Endothelial cell of hepatic sinusoid (primary cell): ENCODE results near the gene DIPK1A.

Source experiments
- in situ Hi-C: cut with HindIII; loops from 2 replicates; pipeline ENCODE4 v1.10.0; 2017; ENCODE audit warnings: low sequenced_read_pairs

DIPK1A gene

GRCh38 chr1:92845908-92846307 is 115.4 kb downstream of the DIPK1A start:
- in situ Hi-C loops = no loop called here

- in situ Hi-C loops = loop anchor here (5.0 kb wide), 1 partner anchor 63 kb away; no protein-coding TSS in a partner anchor
Observed at GRCh38 chr1:92844439-92844838, 116.8 kb downstream of the DIPK1A start.

GRCh38 chr1:92843429-92844352 is 117.6 kb downstream of the DIPK1A start:
- in situ Hi-C loops = loop anchor here (5.0 kb wide), 1 partner anchor 64 kb away; no protein-coding TSS in a partner anchor

- in situ Hi-C loops = loop anchor here (5.0 kb wide), 1 partner anchor 64 kb away; no protein-coding TSS in a partner anchor
Observed at GRCh38 chr1:92843046-92843423, 118.2 kb downstream of the DIPK1A start.

- in situ Hi-C loops = loop anchor here (5.0 kb wide), 1 partner anchor 65 kb away; no protein-coding TSS in a partner anchor
Observed at GRCh38 chr1:92842082-92843045, 118.9 kb downstream of the DIPK1A start.

GRCh38 chr1:92840600-92840999 is 120.7 kb downstream of the DIPK1A start:
- in situ Hi-C loops = loop anchor here (5.0 kb wide), 1 partner anchor 67 kb away; no protein-coding TSS in a partner anchor

- in situ Hi-C loops = no loop called here
Observed at GRCh38 chr1:92839442-92839841, 121.8 kb downstream of the DIPK1A start.

GRCh38 chr1:92838519-92838918 is 122.7 kb downstream of the DIPK1A start:
- in situ Hi-C loops = no loop called here

GRCh38 chr1:92837062-92837461 is 124.2 kb downstream of the DIPK1A start:
- in situ Hi-C loops = no loop called here

GRCh38 chr1:92834617-92835016 is 126.6 kb downstream of the DIPK1A start:
- in situ Hi-C loops = no loop called here

GRCh38 chr1:92833840-92834239 is 127.4 kb downstream of the DIPK1A start:
- in situ Hi-C loops = no loop called here

- in situ Hi-C loops = no loop called here
Observed at GRCh38 chr1:92832537-92833114, 128.6 kb downstream of the DIPK1A start.

- in situ Hi-C loops = no loop called here
Observed at GRCh38 chr1:92831762-92832536, 129.3 kb downstream of the DIPK1A start, which contains the start of gene RPL5. Gene RPL5 (plus strand): TSS chr1:92832040. CDS start chr1:92832115, 75 bp downstream.

GRCh38 chr1:92831368-92831761 is 129.9 kb downstream of the DIPK1A start:
- in situ Hi-C loops = no loop called here

- in situ Hi-C loops = no loop called here
Observed at GRCh38 chr1:92826792-92827191, 134.5 kb downstream of the DIPK1A start.

- in situ Hi-C loops = loop anchor here (25.0 kb wide), 1 partner anchor 311 kb away; no protein-coding TSS in a partner anchor
Observed at GRCh38 chr1:92822879-92823278, 138.4 kb downstream of the DIPK1A start.

- in situ Hi-C loops = loop anchor here (25.0 kb wide), 1 partner anchor 308 kb away; no protein-coding TSS in a partner anchor
Observed at GRCh38 chr1:92820551-92820950, 140.7 kb downstream of the DIPK1A start.

GRCh38 chr1:92820024-92820423 is 141.2 kb downstream of the DIPK1A start:
- in situ Hi-C loops = loop anchor here (25.0 kb wide), 1 partner anchor 308 kb away; no protein-coding TSS in a partner anchor

- in situ Hi-C loops = loop anchor here (5.0 to 25.0 kb wide), 3 partner anchors 57 to 306 kb away; no protein-coding TSS in a partner anchor
Observed at GRCh38 chr1:92817986-92818764, 143.1 kb downstream of the DIPK1A start.
